ENCODE results near the gene MAP7D3.

MAP7D3 gene

GRCh38 chrX:136268051-136269048, 17.1 kb upstream of the MAP7D3 start:
- Histone ChIP-seq H4K20me1 (ENCODE audit: insufficient read depth, low read length) (no peaks in the 10 kb centered on the region), H3K9ac (ENCODE audit: low read length) (no peak overlapping the region), H3F3A (ENCODE audit: insufficient read depth, low read length) (no peaks in the 10 kb centered on the region), H2AFZ (ENCODE audit: low read length) (0 out of 2 replicates have a peak overlapping the region, but pooled peaks have one; percentile 13), H3K4me1 (ENCODE audit: low read length) (peaks cover 8% of the 10 kb centered on the region), H3K79me2 (ENCODE audit: low read length) (no peaks in the 10 kb centered on the region), H3K27me3 (replicated peaks; ENCODE audit: insufficient read depth, low read length) (no peaks in the 10 kb centered on the region), H3K9me2 (replicated peaks; ENCODE audit: insufficient read depth, low read length) (no peaks in the 10 kb centered on the region), H3K4me2 (ENCODE audit: low read depth, low read length) (no peak overlapping the region), H3K9me3 (replicated peaks; ENCODE audit: insufficient read depth, low read length) (no peaks in the 10 kb centered on the region), H3K4me3 (ENCODE audit: low read length) (no peak overlapping the region), H3K27ac (ENCODE audit: low read length) (no peak overlapping the region), H3K36me3 (replicated peaks; ENCODE audit: insufficient read depth, low read length) (no peaks in the 10 kb centered on the region)
- no peak for TF ChIP-seq EZH2 (optimal IDR thresholded peaks at IDR 0.05; ENCODE audit: low read depth, low read length)
- peak; percentile 86 for TF ChIP-seq CTCF (IDR thresholded peaks at IDR 0.05; ENCODE audit: low read length)
- peak; percentile 67 for DNase-seq

GRCh38 chrX:136266828-136267227, 15.6 kb upstream of the MAP7D3 start:
- no peaks in the 10 kb centered on the region for H3K36me3 ChIP-seq (replicated peaks; ENCODE audit: insufficient read depth, low read length)
- DNase-seq: no peak
- H3K4me2 ChIP-seq (ENCODE audit: low read depth, low read length): no peak overlapping the region
- no peak overlapping the region for H3K27ac ChIP-seq (ENCODE audit: low read length)
- peaks cover 8% of the 10 kb centered on the region for H3K4me1 ChIP-seq (ENCODE audit: low read length)
- no peaks in the 10 kb centered on the region for H3K9me2 ChIP-seq (replicated peaks; ENCODE audit: insufficient read depth, low read length)
- no peaks in the 10 kb centered on the region for H3F3A ChIP-seq (ENCODE audit: insufficient read depth, low read length)
- H3K79me2 ChIP-seq (ENCODE audit: low read length): no peaks in the 10 kb centered on the region
- H3K27me3 ChIP-seq (replicated peaks; ENCODE audit: insufficient read depth, low read length): no peaks in the 10 kb centered on the region
- no peak overlapping the region for H2AFZ ChIP-seq (ENCODE audit: low read length)
- no peaks in the 10 kb centered on the region for H4K20me1 ChIP-seq (ENCODE audit: insufficient read depth, low read length)
- no peak overlapping the region for H3K4me3 ChIP-seq (ENCODE audit: low read length)
- TF ChIP-seq EZH2 (optimal IDR thresholded peaks at IDR 0.05; ENCODE audit: low read depth, low read length) (no peak), EZH2phosphoT487 (IDR thresholded peaks at IDR 0.05; ENCODE audit: low read length) (no peak), CTCF (IDR thresholded peaks at IDR 0.05; ENCODE audit: low read length) (no peak)
- H3K9me3 ChIP-seq (replicated peaks; ENCODE audit: insufficient read depth, low read length): no peaks in the 10 kb centered on the region
- no peak overlapping the region for H3K9ac ChIP-seq (ENCODE audit: low read length)

GRCh38 chrX:136262812-136263315, 11.7 kb upstream of the MAP7D3 start:
- Histone ChIP-seq H3K79me2 (ENCODE audit: low read length) (no peaks in the 10 kb centered on the region), H2AFZ (ENCODE audit: low read length) (no peak overlapping the region), H3K27ac (ENCODE audit: low read length) (no peak overlapping the region), H3K9ac (ENCODE audit: low read length) (no peak overlapping the region), H3K9me3 (replicated peaks; ENCODE audit: insufficient read depth, low read length) (no peaks in the 10 kb centered on the region), H3K27me3 (replicated peaks; ENCODE audit: insufficient read depth, low read length) (no peaks in the 10 kb centered on the region), H4K20me1 (ENCODE audit: insufficient read depth, low read length) (no peaks in the 10 kb centered on the region), H3K4me1 (ENCODE audit: low read length) (no peaks in the 10 kb centered on the region), H3K4me3 (ENCODE audit: low read length) (no peak overlapping the region), H3K4me2 (ENCODE audit: low read depth, low read length) (no peak overlapping the region), H3K36me3 (replicated peaks; ENCODE audit: insufficient read depth, low read length) (no peaks in the 10 kb centered on the region), H3F3A (ENCODE audit: insufficient read depth, low read length) (no peaks in the 10 kb centered on the region), H3K9me2 (replicated peaks; ENCODE audit: insufficient read depth, low read length) (no peaks in the 10 kb centered on the region)
- DNase-seq: no peak
- TF ChIP-seq EZH2phosphoT487 (IDR thresholded peaks at IDR 0.05; ENCODE audit: low read length) (no peak), EZH2 (optimal IDR thresholded peaks at IDR 0.05; ENCODE audit: low read depth, low read length) (no peak), CTCF (IDR thresholded peaks at IDR 0.05; ENCODE audit: low read length) (no peak)
